Spinal cord (tissue), 10 donors: Measurements from ENCODE around the gene PAXIP1. TPM values are rescaled to one million over a fixed set of nuclear protein-coding genes. Genes with fewer than 3 reads are reported as not detected.

Source experiments
- DNase-seq, 6 donors: peaks; one replicate each; pipeline versions ENCODE4 v3.0.0 to v3.0.0-alpha.2; 2013 to 2015; ENCODE audit warnings: low spot score in 6 of 6, low read depth in 4 of 6
- H3K27ac ChIP-seq: one replicate; pipeline ENCODE4 v1.5.1; 2013; ENCODE audit warnings: low read depth, low read length, control low read depth
- H3K27me3 ChIP-seq: one replicate; pipeline ENCODE4 v1.6.1; 2013; ENCODE audit warnings: low read length; ENCODE audit not compliant: control insufficient read depth, insufficient read depth
- H3K36me3 ChIP-seq: one replicate; pipeline ENCODE4 v1.6.1; 2013; ENCODE audit warnings: low read length; ENCODE audit not compliant: control insufficient read depth, insufficient read depth
- H3K4me1 ChIP-seq: one replicate; pipeline ENCODE4 v1.6.1; 2013; ENCODE audit warnings: low read length; ENCODE audit not compliant: control insufficient read depth, insufficient read depth
- H3K4me3 ChIP-seq: one replicate; pipeline ENCODE4 v1.5.1; 2013; ENCODE audit warnings: low read depth, low read length, control low read depth
- H3K9me3 ChIP-seq: one replicate; pipeline ENCODE4 v1.6.1; 2013; ENCODE audit warnings: low read length; ENCODE audit not compliant: control insufficient read depth, insufficient read depth
- WGBS: methylation state at CpG from one replicate; pipeline ENCODE4 v1.1.5; 2013; ENCODE audit warnings: missing lambda C conversion rate; ENCODE audit not compliant: insufficient coverage; 5-methylcytosine and 5-hydroxymethylcytosine counted together
- polyA plus RNA-seq, 2 donors: library from polyadenylated mRNA; unstranded; fragments of 120-200 nt; gene quantifications; one replicate each; pipeline ENCODE4 v1.2.1, GENCODE V29; 2013; ENCODE audit not compliant: insufficient read length in 2 of 2
- total RNA-seq, 2 donors: library from RNA; depleted of rRNA in 1 of 2; stranded (reverse); fragments of 120-200 nt in 1 of 2; fragments of >200 nt in 1 of 2; gene quantifications; one replicate each; pipeline versions ENCODE4 v1.2.3 to v1.2.4, GENCODE V29; 2013 to 2014
- donor health status: healthy.

PAXIP1 gene
- total and polyA plus RNA-seq, 4 donors: 10.1 to 14.4 (median 11.6) TPM

DNA sequence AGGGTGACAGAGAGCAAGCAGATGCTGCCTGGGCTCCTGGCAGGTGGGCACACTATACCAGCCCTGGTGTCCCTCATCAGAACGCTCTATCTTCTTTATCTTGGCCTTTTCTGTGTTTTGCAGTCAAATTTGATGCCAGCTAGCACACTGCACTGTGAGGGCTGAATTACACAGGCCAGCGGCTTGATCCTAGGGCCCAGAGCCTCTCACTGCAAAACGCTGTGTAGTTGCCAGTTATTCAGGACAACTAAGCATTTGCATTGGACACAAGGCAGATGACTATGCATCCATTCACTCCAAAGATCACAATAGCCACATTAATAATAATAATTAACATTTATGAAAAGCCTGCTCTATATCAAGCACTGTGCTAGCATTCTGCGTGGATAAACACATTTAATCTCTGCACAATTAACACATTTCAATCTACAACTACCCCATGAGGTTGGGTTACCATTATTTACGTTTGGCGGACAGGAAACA, 100.3 kb downstream of the PAXIP1 start:
- no peak for DNase-seq
- no peaks in the 10 kb centered on the region for H3K9me3 ChIP-seq
- H3K27ac ChIP-seq: no peak overlapping the region
- peaks cover 5% of the 10 kb centered on the region for H3K4me1 ChIP-seq
- no peak overlapping the region for H3K4me3 ChIP-seq
- H3K36me3 ChIP-seq: no peaks in the 10 kb centered on the region
- WGBS: 53% methylated on average over 6 of the region's 6 CpGs
- no peaks in the 10 kb centered on the region for H3K27me3 ChIP-seq

DNA sequence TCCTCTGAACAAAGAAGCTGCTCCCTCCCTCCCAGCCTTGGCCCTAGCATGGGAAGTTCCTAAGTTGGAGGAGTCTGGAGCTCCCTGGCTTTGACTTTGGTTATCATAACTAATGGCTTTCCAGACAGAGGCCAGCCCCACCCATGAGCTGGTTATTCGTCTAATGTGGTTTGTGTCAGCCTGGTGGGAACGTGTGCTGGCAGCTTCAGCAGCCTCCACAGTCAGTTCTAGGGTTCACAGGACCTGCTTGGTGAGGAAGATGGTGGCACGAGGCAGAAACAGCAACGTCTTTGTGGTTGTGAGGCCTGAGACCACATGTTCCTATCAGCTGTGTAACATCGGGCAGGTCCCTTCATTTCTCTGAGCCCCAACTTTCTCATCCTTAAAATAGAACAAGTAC, 103.1 kb downstream of the PAXIP1 start:
- no peak for DNase-seq
- Histone ChIP-seq H3K4me3 (no peak overlapping the region), H3K9me3 (no peaks in the 10 kb centered on the region), H3K27ac (no peak overlapping the region), H3K27me3 (no peaks in the 10 kb centered on the region), H3K4me1 (peaks cover 3% of the 10 kb centered on the region), H3K36me3 (peaks cover 3% of the 10 kb centered on the region)
- WGBS: 81% methylated on average over 4 of the region's 5 CpGs

DNA sequence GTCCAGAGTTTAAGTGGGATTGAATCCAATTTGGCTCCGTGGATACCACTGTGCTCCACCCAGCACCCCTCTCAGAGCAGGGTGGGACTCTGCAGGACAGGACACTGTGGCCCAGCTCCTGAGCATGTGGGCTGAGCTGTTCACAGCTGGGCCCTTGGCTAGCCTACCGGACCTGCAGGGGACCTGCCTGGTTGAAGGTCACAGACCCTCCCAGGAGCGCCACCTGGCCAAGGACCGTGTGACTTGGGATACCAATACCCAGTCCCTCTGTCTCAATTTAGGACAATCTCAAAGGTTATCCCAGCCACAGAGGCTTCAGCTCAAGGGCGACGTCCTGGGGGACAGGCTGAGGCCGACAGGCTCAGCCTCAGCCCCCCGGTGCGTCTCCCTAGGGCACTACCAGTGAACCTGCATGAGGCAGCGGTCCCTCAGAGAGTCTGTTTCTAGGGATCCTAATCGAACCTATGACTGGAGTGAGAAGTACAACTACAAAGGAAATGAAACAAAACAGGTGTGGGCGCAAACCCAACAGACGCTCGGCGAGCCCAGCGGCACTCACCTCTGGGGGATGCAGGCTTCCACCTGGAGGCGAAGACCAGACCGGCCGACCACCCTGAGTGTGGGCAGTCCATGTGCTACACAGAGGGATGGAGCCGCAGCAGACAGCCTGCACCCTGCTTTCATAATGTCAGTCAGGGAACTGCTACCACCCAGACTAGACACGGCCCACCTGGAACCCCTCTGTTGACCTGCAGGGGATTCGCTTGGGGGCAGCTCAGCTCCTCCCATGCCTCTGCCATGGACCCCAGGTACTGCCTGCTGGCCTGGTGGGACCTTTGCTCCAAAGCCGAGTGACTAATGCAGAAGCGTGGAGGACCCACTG, 103.7 kb downstream of the PAXIP1 start:
- 91% methylated on average over 22 of the region's 24 CpGs for WGBS
- Histone ChIP-seq H3K27me3 (no peaks in the 10 kb centered on the region), H3K9me3 (no peaks in the 10 kb centered on the region), H3K27ac (no peak overlapping the region), H3K4me3 (no peak overlapping the region), H3K4me1 (peaks cover 3% of the 10 kb centered on the region), H3K36me3 (peaks cover 3% of the 10 kb centered on the region)
- DNase-seq: no peak

DNA sequence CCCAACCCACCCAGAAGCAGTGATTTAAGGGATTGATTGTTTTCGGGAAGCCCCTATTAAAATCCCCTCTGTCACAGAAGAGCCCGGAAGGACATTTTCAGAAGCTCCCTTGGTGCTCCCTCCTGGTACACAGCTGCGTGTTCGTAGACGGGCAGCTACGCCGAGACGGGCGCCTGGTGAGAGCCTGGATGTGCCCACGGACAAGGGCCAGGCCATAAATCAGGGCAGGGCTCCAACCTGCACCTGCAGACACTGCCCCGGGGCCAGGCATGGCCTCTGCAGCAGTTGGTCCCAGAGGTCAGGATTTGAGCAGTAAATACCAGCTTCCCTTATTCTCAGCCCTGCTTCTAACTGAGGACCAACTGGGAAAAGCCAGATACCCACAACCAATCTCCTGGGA, 106.8 kb downstream of the PAXIP1 start:
- H3K4me1 ChIP-seq: no peaks in the 10 kb centered on the region
- no peak overlapping the region for H3K27ac ChIP-seq
- H3K9me3 ChIP-seq: no peaks in the 10 kb centered on the region
- H3K4me3 ChIP-seq: no peak overlapping the region
- no peaks in the 10 kb centered on the region for H3K27me3 ChIP-seq
- 66% methylated on average over 11 of the region's 11 CpGs for WGBS
- H3K36me3 ChIP-seq: peaks cover 24% of the 10 kb centered on the region
- DNase-seq: no peak

Other genes with a start within 250 kb of the PAXIP1 start
- gene HTR5A, start 67.2 kb upstream of the PAXIP1 start, total RNA-seq: 1 to 10 TPM in 1 of 2 donors, under 1 TPM in 1; 0.99 to 3.4 TPM
- gene HTR5A, start 67.2 kb upstream of the PAXIP1 start, polyA plus RNA-seq: 1 to 10 TPM; 6.0 to 6.3 TPM